SK-N-SH (cell line): ENCODE results near the gene KIRREL2. TPM values are rescaled to one million over a fixed set of nuclear protein-coding genes. Genes with fewer than 3 reads are reported as not detected.

ENCODE experiments used
- CTCF ChIA-PET: fragments of 300-600, 350-600 bp; formaldehyde crosslinking; extraction: SDS; loops from one replicate; lab custom pipeline; 2021; lab: Yijun Ruan, JAX
- POLR2A ChIA-PET: fragments of 350-600 bp; sonication (Branson Sonifier 250); formaldehyde crosslinking; extraction: SDS; loops from one replicate; lab custom pipeline; 2020; ENCODE audit warnings: antibody characterized with exemption, inconsistent platforms; lab: Yijun Ruan, JAX
- DNase-seq: peaks from one replicate; pipeline ENCODE4 v3.0.0; 2012
- H2AFZ ChIP-seq: fragments of 200-600 bp; sonication (generic); 2 replicates; pipeline ENCODE4 v1.8.1; 2016; ENCODE audit warnings: antibody characterized with exemption, mild to moderate bottlenecking, low read depth
- H3F3A ChIP-seq: fragments of 200-600 bp; sonication (generic); replicated peaks from 2 replicates; pipeline ENCODE3; 2016; ENCODE audit warnings: antibody characterized with exemption, mild to moderate bottlenecking; ENCODE audit not compliant: insufficient read depth
- H3K27ac ChIP-seq, 2 experiments: fragments of 200-500 bp in 1 of 2; fragments of 200-600 bp in 1 of 2; sonication (Bioruptor generic) in 1 of 2; sonication (generic), shearing (Covaris generic) in 1 of 2; 2 replicates each; pipeline versions ENCODE4 v1.5.1 to v1.6.1; 2014 to 2016; ENCODE audit warnings: low read depth in 2 of 2, inconsistent platforms in 1 of 2, low read length in 1 of 2, mild to moderate bottlenecking in 1 of 2, mixed read lengths in 1 of 2
- H3K27me3 ChIP-seq: fragments of 200-600 bp; sonication (generic), shearing (Covaris generic); 2 replicates; pipeline ENCODE4 v1.6.1; 2016; ENCODE audit warnings: mixed run types; ENCODE audit not compliant: insufficient read depth
- H3K36me3 ChIP-seq, 2 experiments: fragments of 200-500 bp in 1 of 2; fragments of 200-600 bp in 1 of 2; sonication (Bioruptor generic) in 1 of 2; sonication (generic) in 1 of 2; replicated peaks in 1 of 2; 2 replicates each; pipeline versions ENCODE3 to v1.5.1; 2014 to 2016; ENCODE audit warnings: low read length in 1 of 2, mild to moderate bottlenecking in 1 of 2; ENCODE audit not compliant: insufficient read depth in 2 of 2, control insufficient read depth in 1 of 2
- H3K4me1 ChIP-seq, 2 experiments: fragments of 200-500 bp in 1 of 2; fragments of 200-600 bp in 1 of 2; sonication (Bioruptor generic) in 1 of 2; sonication (generic), shearing (Covaris generic) in 1 of 2; 2 replicates each; pipeline versions ENCODE4 v1.5.1 to v1.6.1; 2014 to 2016; ENCODE audit warnings: low read depth in 1 of 2, low read length in 1 of 2, mixed run types in 1 of 2; ENCODE audit not compliant: insufficient read depth in 2 of 2, control insufficient read depth in 1 of 2
- H3K4me2 ChIP-seq: fragments of 200-600 bp; sonication (generic), shearing (Covaris generic); 2 replicates; pipeline ENCODE4 v1.6.1; 2017; ENCODE audit warnings: mixed run types
- H3K4me3 ChIP-seq, 2 experiments: fragments of 200-500 bp in 1 of 2; fragments of 200-600 bp in 1 of 2; sonication (Bioruptor generic) in 1 of 2; sonication (generic), shearing (Covaris generic) in 1 of 2; 2 replicates each; pipeline versions ENCODE4 v1.5.1 to v1.8.1; 2014 to 2016; ENCODE audit warnings: low read depth in 2 of 2, inconsistent platforms in 1 of 2, low read length in 1 of 2, mild to moderate bottlenecking in 1 of 2, mixed read lengths in 1 of 2, moderate library complexity in 1 of 2
- H3K79me2 ChIP-seq: fragments of 200-600 bp; sonication (generic); 2 replicates; pipeline ENCODE4 v1.8.1; 2017; ENCODE audit warnings: mild to moderate bottlenecking; ENCODE audit not compliant: insufficient read depth
- H3K9ac ChIP-seq: fragments of 200-600 bp; sonication (generic); 2 replicates; pipeline ENCODE4 v1.6.1; 2017; ENCODE audit warnings: mixed run types
- H3K9me2 ChIP-seq: fragments of 200-600 bp; sonication (generic); 2 replicates; pipeline ENCODE4 v1.6.1; 2017; ENCODE audit warnings: mixed run types
- H3K9me3 ChIP-seq: fragments of 200-600 bp; sonication (generic); 2 replicates; pipeline ENCODE4 v1.6.1; 2017; ENCODE audit warnings: mixed run types, mild to moderate bottlenecking, moderate library complexity
- H4K20me1 ChIP-seq: fragments of 200-600 bp; sonication (generic); 2 replicates; pipeline ENCODE4 v1.6.1; 2017; ENCODE audit warnings: mild to moderate bottlenecking, mixed run types; ENCODE audit not compliant: insufficient read depth
- CHD2 ChIP-seq: fragments of 150-350 bp; IDR thresholded peaks from 2 replicates; pipeline ENCODE4 v1.6.1; 2018; ENCODE audit warnings: low read length; ENCODE audit not compliant: partially characterized antibody
- FOSL2 ChIP-seq: IDR thresholded peaks from 2 replicates; pipeline ENCODE4 v1.4.0; 2012; ENCODE audit warnings: low read depth, mild to moderate bottlenecking, moderate library complexity, borderline replicate concordance
- JUND ChIP-seq: IDR thresholded peaks from 2 replicates; pipeline ENCODE4 v1.4.0; 2012
- MEF2A ChIP-seq: IDR thresholded peaks from 2 replicates; pipeline ENCODE4 v1.4.0; 2012; ENCODE audit warnings: low read depth, borderline replicate concordance
- RFX5 ChIP-seq: IDR thresholded peaks from 2 replicates; pipeline ENCODE4 v1.6.1; 2012; ENCODE audit warnings: mild to moderate bottlenecking, improper control_type of control experiment, low read length
- RXRA ChIP-seq: IDR thresholded peaks from 2 replicates; pipeline ENCODE4 v1.4.0; 2012; ENCODE audit warnings: low read depth, mild to moderate bottlenecking, borderline replicate concordance
- SIN3A ChIP-seq: IDR thresholded peaks from 2 replicates; pipeline ENCODE4 v1.6.1; 2012; ENCODE audit warnings: low read depth, mild to moderate bottlenecking, low read length, moderate library complexity, borderline replicate concordance
- YY1 ChIP-seq: IDR thresholded peaks from 2 replicates; pipeline ENCODE4 v1.4.0; 2012; ENCODE audit warnings: low read depth, mild to moderate bottlenecking
- WGBS: methylation state at CpG from one replicate; pipeline ENCODE4 v1.1.6; 2017; ENCODE audit warnings: low lambda C conversion rate; 5-methylcytosine and 5-hydroxymethylcytosine counted together
- polyA plus RNA-seq, 3 experiments: library from polyadenylated mRNA; depleted of rRNA; stranded (reverse); fragments of >200 nt; gene quantifications; 2 replicates each; pipeline ENCODE4 v1.2.3, GENCODE V29; 2012
- TF ChIP-seq, protein P1 (sequence below): IDR thresholded peaks from 2 replicates; pipeline ENCODE4 v1.4.0; 2012; ENCODE audit warnings: low read depth, borderline replicate concordance
- TF ChIP-seq, protein P2 (sequence below): IDR thresholded peaks from 2 replicates; pipeline ENCODE4; 2012
- TF ChIP-seq, protein P3 (sequence below): fragments of 200-600 bp; sonication (generic); IDR thresholded peaks from 2 replicates; pipeline ENCODE4 v1.6.1; 2017; ENCODE audit warnings: antibody characterized with exemption, mild to moderate bottlenecking, moderate library complexity
- TF ChIP-seq, protein P4 (sequence below): fragments of 150-350 bp; IDR thresholded peaks from 2 replicates; pipeline ENCODE4 v1.6.1; 2016; ENCODE audit warnings: mild to moderate bottlenecking, low read depth, low read length
- TF ChIP-seq, protein P5 (sequence below): IDR thresholded peaks from 2 replicates; pipeline ENCODE4 v1.4.0; 2012; ENCODE audit warnings: low read depth, borderline replicate concordance
- TF ChIP-seq, protein P6 (sequence below): fragments of 150-350 bp; IDR thresholded peaks from 2 replicates; pipeline ENCODE4 v1.6.1; 2017; ENCODE audit warnings: antibody characterized with exemption, low read length, low read depth, borderline replicate concordance

Gene KIRREL2
- polyA plus RNA-seq, 1 of the 3 experiments (the other 2 are of a cell fraction): 0.21 TPM

DNA sequence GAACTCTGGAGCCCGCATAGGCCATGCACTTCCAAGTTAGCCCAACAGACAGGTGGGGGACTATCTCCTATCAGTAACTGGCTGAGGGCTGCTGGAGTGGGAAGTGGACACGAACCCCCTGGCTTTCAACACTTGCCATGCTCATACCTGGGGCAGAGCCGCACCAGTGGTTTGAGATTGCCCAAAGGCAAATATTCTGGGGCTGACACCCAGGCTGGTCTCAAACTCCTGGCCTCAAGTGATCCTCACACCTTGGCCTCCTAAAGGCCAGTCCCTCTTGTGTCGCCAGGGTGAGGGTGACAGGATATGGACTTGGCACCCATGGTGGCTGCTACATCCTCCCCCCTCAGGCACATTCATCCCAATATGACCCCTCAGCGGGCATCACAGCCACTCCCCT is 30.5 kb downstream of the KIRREL2 start:
- no peak overlapping the region for H3K27ac ChIP-seq
- H3K4me2 ChIP-seq: no peak overlapping the region
- H3K4me3 ChIP-seq: no peak overlapping the region
- TF ChIP-seq RXRA (no peak), MEF2A (no peak), JUND (no peak)
- TF ChIP-seq, protein P1, sequence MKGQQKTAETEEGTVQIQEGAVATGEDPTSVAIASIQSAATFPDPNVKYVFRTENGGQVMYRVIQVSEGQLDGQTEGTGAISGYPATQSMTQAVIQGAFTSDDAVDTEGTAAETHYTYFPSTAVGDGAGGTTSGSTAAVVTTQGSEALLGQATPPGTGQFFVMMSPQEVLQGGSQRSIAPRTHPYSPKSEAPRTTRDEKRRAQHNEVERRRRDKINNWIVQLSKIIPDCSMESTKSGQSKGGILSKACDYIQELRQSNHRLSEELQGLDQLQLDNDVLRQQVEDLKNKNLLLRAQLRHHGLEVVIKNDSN: no peak
- TF ChIP-seq, protein P2, sequence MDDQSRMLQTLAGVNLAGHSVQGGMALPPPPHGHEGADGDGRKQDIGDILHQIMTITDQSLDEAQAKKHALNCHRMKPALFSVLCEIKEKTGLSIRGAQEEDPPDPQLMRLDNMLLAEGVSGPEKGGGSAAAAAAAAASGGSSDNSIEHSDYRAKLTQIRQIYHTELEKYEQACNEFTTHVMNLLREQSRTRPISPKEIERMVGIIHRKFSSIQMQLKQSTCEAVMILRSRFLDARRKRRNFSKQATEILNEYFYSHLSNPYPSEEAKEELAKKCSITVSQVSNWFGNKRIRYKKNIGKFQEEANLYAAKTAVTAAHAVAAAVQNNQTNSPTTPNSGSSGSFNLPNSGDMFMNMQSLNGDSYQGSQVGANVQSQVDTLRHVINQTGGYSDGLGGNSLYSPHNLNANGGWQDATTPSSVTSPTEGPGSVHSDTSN: no peak
- H3K27me3 ChIP-seq: no peaks in the 10 kb centered on the region
- H4K20me1 ChIP-seq: no peaks in the 10 kb centered on the region
- H3K9ac ChIP-seq: no peak overlapping the region
- no peaks in the 10 kb centered on the region for H3F3A ChIP-seq
- H3K79me2 ChIP-seq: no peaks in the 10 kb centered on the region
- WGBS: 76% methylated on average over 3 of the region's 5 CpGs
- ChIA-PET CTCF (interaction anchor here (1.2 kb wide), 2 partner anchors 44 to 108 kb away, joined by 3 read pairs; no protein-coding TSS in a partner anchor), POLR2A (no interaction called here)
- H3K36me3 ChIP-seq: peaks cover 5 to 8% of the 10 kb centered on the region in 2 experiments
- no peaks in the 10 kb centered on the region for H3K9me2 ChIP-seq
- no peak for DNase-seq
- H3K4me1 ChIP-seq: no peaks in the 10 kb centered on the region
- no peaks in the 10 kb centered on the region for H3K9me3 ChIP-seq
- H2AFZ ChIP-seq: no peak overlapping the region

DNA sequence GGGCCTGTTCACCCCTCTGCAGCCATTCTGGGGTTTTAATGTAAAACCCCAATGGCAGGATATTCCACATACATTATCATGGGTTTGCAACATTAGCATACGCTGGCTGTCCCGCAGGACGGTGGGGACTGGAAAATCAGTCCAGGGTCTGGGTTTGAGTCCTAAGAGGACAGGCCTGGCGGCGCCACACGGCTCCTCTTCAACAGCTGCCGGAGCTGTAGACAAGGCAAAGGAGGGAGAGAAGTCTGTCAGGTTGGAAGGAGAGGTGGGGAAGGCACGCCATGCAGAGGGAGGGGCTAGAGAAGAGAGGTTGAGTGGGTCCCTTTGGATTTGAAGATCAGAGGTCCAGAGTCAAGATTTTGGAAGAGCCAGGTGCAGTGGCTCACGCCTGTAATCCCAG is 31.7 kb downstream of the KIRREL2 start:
- no peaks in the 10 kb centered on the region for H3K9me2 ChIP-seq
- no peaks in the 10 kb centered on the region for H3K4me1 ChIP-seq
- H3F3A ChIP-seq: no peaks in the 10 kb centered on the region
- no peak for DNase-seq
- no peaks in the 10 kb centered on the region for H3K9me3 ChIP-seq
- TF ChIP-seq CHD2: no peak
- TF ChIP-seq, protein P3, sequence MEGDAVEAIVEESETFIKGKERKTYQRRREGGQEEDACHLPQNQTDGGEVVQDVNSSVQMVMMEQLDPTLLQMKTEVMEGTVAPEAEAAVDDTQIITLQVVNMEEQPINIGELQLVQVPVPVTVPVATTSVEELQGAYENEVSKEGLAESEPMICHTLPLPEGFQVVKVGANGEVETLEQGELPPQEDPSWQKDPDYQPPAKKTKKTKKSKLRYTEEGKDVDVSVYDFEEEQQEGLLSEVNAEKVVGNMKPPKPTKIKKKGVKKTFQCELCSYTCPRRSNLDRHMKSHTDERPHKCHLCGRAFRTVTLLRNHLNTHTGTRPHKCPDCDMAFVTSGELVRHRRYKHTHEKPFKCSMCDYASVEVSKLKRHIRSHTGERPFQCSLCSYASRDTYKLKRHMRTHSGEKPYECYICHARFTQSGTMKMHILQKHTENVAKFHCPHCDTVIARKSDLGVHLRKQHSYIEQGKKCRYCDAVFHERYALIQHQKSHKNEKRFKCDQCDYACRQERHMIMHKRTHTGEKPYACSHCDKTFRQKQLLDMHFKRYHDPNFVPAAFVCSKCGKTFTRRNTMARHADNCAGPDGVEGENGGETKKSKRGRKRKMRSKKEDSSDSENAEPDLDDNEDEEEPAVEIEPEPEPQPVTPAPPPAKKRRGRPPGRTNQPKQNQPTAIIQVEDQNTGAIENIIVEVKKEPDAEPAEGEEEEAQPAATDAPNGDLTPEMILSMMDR: no peak
- TF ChIP-seq, protein P4, sequence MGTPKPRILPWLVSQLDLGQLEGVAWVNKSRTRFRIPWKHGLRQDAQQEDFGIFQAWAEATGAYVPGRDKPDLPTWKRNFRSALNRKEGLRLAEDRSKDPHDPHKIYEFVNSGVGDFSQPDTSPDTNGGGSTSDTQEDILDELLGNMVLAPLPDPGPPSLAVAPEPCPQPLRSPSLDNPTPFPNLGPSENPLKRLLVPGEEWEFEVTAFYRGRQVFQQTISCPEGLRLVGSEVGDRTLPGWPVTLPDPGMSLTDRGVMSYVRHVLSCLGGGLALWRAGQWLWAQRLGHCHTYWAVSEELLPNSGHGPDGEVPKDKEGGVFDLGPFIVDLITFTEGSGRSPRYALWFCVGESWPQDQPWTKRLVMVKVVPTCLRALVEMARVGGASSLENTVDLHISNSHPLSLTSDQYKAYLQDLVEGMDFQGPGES: no peak
- TF ChIP-seq SIN3A: no peak
- TF ChIP-seq, protein P5, sequence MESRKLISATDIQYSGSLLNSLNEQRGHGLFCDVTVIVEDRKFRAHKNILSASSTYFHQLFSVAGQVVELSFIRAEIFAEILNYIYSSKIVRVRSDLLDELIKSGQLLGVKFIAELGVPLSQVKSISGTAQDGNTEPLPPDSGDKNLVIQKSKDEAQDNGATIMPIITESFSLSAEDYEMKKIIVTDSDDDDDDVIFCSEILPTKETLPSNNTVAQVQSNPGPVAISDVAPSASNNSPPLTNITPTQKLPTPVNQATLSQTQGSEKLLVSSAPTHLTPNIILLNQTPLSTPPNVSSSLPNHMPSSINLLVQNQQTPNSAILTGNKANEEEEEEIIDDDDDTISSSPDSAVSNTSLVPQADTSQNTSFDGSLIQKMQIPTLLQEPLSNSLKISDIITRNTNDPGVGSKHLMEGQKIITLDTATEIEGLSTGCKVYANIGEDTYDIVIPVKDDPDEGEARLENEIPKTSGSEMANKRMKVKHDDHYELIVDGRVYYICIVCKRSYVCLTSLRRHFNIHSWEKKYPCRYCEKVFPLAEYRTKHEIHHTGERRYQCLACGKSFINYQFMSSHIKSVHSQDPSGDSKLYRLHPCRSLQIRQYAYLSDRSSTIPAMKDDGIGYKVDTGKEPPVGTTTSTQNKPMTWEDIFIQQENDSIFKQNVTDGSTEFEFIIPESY: no peak
- no peak for TF ChIP-seq RFX5
- TF ChIP-seq, protein P6, sequence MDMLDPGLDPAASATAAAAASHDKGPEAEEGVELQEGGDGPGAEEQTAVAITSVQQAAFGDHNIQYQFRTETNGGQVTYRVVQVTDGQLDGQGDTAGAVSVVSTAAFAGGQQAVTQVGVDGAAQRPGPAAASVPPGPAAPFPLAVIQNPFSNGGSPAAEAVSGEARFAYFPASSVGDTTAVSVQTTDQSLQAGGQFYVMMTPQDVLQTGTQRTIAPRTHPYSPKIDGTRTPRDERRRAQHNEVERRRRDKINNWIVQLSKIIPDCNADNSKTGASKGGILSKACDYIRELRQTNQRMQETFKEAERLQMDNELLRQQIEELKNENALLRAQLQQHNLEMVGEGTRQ: no peak
- no peak for TF ChIP-seq FOSL2
- no peak for TF ChIP-seq YY1
- TF ChIP-seq MEF2A: no peak
- TF ChIP-seq, all 33 proteins: peak for 0
- Histone ChIP-seq H3K36me3 (peaks cover 8 to 12% of the 10 kb centered on the region in 2 experiments), H3K79me2 (no peaks in the 10 kb centered on the region), H3K9ac (no peak overlapping the region), H3K4me2 (no peak overlapping the region), H3K27ac (no peak overlapping the region), H3K4me3 (no peak overlapping the region), H3K27me3 (no peaks in the 10 kb centered on the region), H2AFZ (no peak overlapping the region), H4K20me1 (no peaks in the 10 kb centered on the region)
- CTCF ChIA-PET: interaction anchor here (1.0 to 1.2 kb wide), 4 partner anchors 35 to 107 kb away, joined by 3 read pairs; no protein-coding TSS in a partner anchor
- POLR2A ChIA-PET: no interaction called here
- WGBS: 98% methylated on average over 9 of the region's 9 CpGs
